Naive B cell (primary cell): ENCODE data around the gene SORBS2. TPM values are rescaled to one million over a fixed set of nuclear protein-coding genes. Genes with fewer than 3 reads are reported as not detected.
"Not testable (repeated sequence)": the region's sequence is repeated elsewhere in the genome, so short reads cannot be mapped to it uniquely, and the experiment has no call there.

ENCODE experiments used
- ATAC-seq, 2 donors: fragments of 150-1000 bp; cut with Tn5 transposase; 2 replicates each; pipeline ENCODE4 v1.10.0; 2021; ENCODE audit warnings: low read depth in 2 of 2, mild to moderate bottlenecking in 2 of 2, moderate library complexity in 2 of 2
- DNase-seq: peaks from one replicate; pipeline ENCODE4 v3.0.0; 2022
- H3K27ac Mint-ChIP-seq, 6 donors: one replicate each; pipeline ENCODE4 v1.8.0; 2020 to 2022; ENCODE audit warnings: mild to moderate bottlenecking in 6 of 6, mixed read lengths in 6 of 6, moderate library complexity in 5 of 6, inconsistent platforms in 2 of 6
- H3K27me3 Mint-ChIP-seq, 3 donors: one replicate each; pipeline ENCODE4 v1.8.0; 2021 to 2022; ENCODE audit warnings: mixed read lengths in 3 of 3, mild to moderate bottlenecking in 1 of 3
- H3K36me3 Mint-ChIP-seq, 2 donors: one replicate each; pipeline ENCODE4 v1.8.0; 2020 to 2022; ENCODE audit warnings: mixed read lengths in 2 of 2, inconsistent platforms in 1 of 2, mild to moderate bottlenecking in 1 of 2
- H3K4me1 Mint-ChIP-seq, 3 donors: one replicate each; pipeline ENCODE4 v1.8.0; 2020 to 2022; ENCODE audit warnings: mixed read lengths in 3 of 3, inconsistent platforms in 1 of 3, mild to moderate bottlenecking in 1 of 3, moderate library complexity in 1 of 3
- H3K4me3 Mint-ChIP-seq, 8 donors: one replicate each; pipeline ENCODE4 v1.8.0; 2020 to 2022; ENCODE audit warnings: mild to moderate bottlenecking in 8 of 8, mixed read lengths in 8 of 8, moderate library complexity in 8 of 8, inconsistent platforms in 2 of 8
- H3K9me3 Mint-ChIP-seq, 7 donors: one replicate each; pipeline ENCODE4 v1.8.0; 2020 to 2022; ENCODE audit warnings: mixed read lengths in 7 of 7, mild to moderate bottlenecking in 5 of 7, inconsistent platforms in 2 of 7, moderate library complexity in 1 of 7
- polyA plus RNA-seq, 6 donors: library from polyadenylated mRNA; unstranded; fragments of 300-500 nt; fragmentation: Illumina TruSeq; gene quantifications; one replicate each; pipeline ENCODE4 v1.2.3, GENCODE V29; 2021; ENCODE audit warnings: low read depth in 6 of 6

Gene SORBS2
- polyA plus RNA-seq, 6 donors from 2014 or later: not detected

DNA sequence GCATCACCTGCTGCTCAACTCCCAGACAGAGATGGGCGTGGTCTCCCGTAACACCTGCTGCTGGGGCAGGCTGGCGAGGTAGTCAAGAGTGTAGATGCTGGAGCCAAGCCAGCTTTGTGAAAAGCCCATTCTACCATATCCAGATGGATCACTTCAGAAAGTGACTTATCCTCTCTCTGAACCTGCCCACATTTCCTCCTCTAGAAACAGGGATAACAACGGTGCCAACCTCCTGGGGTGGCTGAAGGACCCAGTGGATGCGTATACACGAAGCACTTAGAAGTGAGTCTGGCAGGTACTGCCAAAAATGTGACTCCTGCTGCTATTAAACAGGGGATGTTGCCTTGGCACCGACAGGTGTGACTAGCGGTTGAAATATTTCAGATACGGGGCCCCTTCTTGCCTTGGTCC is 95.8 kb downstream of the SORBS2 start:
- Mint-ChIP-seq H3K4me3 (no peak overlapping the region), H3K27me3 (peaks cover 6 to 28% (median 15%) of the 10 kb centered on the region in 3 donors), H3K9me3 (peaks cover 0 to 4% (median 0%) of the 10 kb centered on the region in 7 donors), H3K36me3 (peaks cover 0 to 7% of the 10 kb centered on the region in 2 donors), H3K4me1 (no peaks in the 10 kb centered on the region), H3K27ac (no peak overlapping the region)
- ATAC-seq (no peak), DNase-seq (no peak)

DNA sequence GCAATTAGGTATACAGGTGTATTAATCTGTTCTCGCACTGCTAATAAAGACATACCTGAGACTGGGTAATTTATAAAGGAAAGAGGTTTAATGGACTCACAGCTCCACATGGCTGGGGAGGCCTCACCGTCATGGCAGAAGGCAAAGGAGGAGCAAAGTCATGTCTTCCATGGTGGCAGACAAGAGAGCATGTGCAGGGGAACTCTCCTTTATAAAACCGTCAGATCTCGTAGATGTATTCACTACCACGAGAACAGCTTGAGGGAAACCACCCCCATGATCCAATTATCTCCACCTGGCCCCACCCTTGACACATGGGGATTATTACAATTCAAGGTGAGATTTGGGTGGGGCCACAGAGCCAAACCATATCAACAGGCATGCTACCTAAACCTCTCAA is 97.5 kb downstream of the SORBS2 start:
- not testable (repeated sequence) for H3K4me1 Mint-ChIP-seq, H3K27ac Mint-ChIP-seq, H3K9me3 Mint-ChIP-seq, H3K4me3 Mint-ChIP-seq, ATAC-seq, H3K36me3 Mint-ChIP-seq, DNase-seq
- H3K27me3 Mint-ChIP-seq: peaks cover 10 to 28% (median 23%) of the 10 kb centered on the region in 3 donors

DNA sequence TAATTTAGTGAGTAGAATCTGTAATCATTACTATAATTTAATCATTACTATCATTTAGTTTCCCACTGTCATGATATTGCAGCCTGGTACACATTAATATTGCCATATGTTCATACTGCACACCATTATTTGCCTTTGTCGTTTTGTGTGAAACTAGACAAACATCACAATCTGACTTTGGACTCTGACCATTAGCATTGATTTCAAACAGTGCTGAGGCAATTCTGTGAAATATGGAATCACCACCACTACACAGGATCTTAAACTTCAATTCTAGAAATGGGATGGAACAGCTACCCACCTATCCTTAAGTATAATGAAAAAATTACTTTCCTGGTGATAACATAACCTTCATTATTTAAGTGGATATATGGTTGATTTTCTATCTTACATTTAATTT is 98.3 kb downstream of the SORBS2 start:
- H3K4me1 Mint-ChIP-seq: no peaks in the 10 kb centered on the region
- no peak for ATAC-seq
- no peak overlapping the region for H3K27ac Mint-ChIP-seq

DNA sequence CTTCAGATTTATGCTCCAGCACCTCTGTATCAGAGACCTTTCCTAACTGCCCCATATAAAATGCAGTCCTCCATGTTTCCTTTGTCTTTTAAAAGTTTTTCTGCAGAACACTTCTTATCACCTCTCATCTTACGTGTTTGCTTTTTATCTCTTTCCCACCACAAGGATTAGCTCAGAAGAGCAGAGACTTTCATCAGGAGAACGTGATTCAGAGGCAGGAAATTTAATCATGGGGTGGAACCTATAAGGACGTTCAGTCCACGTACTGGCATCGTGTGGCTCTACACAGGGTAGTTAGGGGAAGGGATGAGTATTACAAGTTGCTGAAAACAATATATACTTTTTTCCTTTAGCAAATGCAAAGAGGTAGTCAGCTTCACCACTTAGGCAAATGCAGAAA is 98.7 kb downstream of the SORBS2 start:
- Mint-ChIP-seq H3K9me3 (peaks cover 0 to 3% (median 0%) of the 10 kb centered on the region in 7 donors), H3K27ac (no peak overlapping the region), H3K4me3 (no peak overlapping the region), H3K36me3 (peaks cover 0 to 7% of the 10 kb centered on the region in 2 donors), H3K27me3 (peaks cover 10 to 28% (median 23%) of the 10 kb centered on the region in 3 donors), H3K4me1 (no peaks in the 10 kb centered on the region)
- ATAC-seq (no peak), DNase-seq (no peak)

More for the DNA sequence above, 98.3 kb downstream of the SORBS2 start:
- H3K9me3 Mint-ChIP-seq: peaks cover 0 to 3% (median 0%) of the 10 kb centered on the region in 7 donors
- H3K36me3 Mint-ChIP-seq: peaks cover 0 to 7% of the 10 kb centered on the region in 2 donors
- no peak for DNase-seq
- H3K27me3 Mint-ChIP-seq: peaks cover 10 to 28% (median 23%) of the 10 kb centered on the region in 3 donors
- no peak overlapping the region for H3K4me3 Mint-ChIP-seq

DNA sequence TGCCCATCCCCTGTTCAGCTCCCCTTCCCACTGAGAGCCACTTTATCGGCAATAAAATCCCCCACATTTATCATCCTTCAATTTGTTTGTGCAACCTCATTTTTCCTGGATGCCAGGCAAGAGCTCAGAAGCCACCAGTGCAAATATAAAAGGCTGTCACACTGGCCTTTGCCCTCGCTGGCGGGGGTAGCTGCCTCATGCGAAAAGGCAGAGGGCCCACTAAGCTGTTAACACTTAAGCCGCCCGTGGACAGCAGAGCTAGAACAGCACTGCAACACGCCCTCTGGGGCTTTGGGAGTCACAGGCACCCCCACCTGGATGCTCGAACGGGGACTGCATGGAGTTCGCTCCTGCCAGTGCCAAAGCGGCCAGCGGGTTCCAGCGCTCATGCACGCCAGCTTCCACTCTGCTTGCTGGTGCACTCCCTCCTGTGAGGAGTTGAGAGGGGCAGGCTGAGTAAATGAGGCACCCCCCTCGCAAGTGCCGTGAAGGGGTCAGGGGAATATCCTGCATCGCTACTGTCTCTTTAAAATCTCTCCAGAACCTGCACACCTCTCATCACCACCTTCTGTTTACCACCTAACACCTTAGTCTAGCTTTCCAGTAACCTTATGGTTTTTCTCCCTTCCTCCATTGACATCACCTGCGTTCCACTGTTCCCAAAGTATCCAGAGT is 99.5 kb downstream of the SORBS2 start:
- H3K27ac Mint-ChIP-seq: no peak overlapping the region
- no peak overlapping the region for H3K4me3 Mint-ChIP-seq
- peaks cover 10 to 28% (median 23%) of the 10 kb centered on the region in 3 donors for H3K27me3 Mint-ChIP-seq
- DNase-seq (no peak), ATAC-seq (no peak)
- peaks cover 0 to 7% of the 10 kb centered on the region in 2 donors for H3K36me3 Mint-ChIP-seq
- H3K4me1 Mint-ChIP-seq: no peaks in the 10 kb centered on the region
- peaks cover 0 to 3% (median 0%) of the 10 kb centered on the region in 7 donors for H3K9me3 Mint-ChIP-seq

DNA sequence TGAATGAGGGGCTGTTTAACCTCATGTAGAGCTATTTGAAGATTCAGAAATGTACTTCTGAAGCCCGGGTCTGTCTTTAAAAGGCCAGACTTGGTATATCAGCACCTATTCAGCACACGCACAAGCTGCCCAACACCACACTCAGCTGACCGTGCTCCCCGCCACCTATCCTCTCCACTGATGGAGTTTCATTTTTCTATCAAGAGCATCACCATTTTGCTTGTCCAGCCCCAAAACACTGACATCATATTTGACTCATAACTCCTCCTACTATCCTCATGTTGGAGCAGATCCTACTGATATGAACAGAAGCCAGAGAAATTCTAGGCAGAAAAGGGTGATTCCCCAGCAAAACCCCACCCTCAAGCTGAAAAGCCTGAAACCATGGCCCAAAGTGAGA is 100.3 kb downstream of the SORBS2 start:
- Mint-ChIP-seq H3K36me3 (peaks cover 0 to 7% of the 10 kb centered on the region in 2 donors), H3K4me3 (no peak overlapping the region), H3K27ac (no peak overlapping the region), H3K9me3 (peaks cover 0 to 3% (median 0%) of the 10 kb centered on the region in 7 donors), H3K27me3 (peaks cover 10 to 28% (median 23%) of the 10 kb centered on the region in 3 donors), H3K4me1 (no peaks in the 10 kb centered on the region)
- no peak for ATAC-seq
- no peak for DNase-seq

DNA sequence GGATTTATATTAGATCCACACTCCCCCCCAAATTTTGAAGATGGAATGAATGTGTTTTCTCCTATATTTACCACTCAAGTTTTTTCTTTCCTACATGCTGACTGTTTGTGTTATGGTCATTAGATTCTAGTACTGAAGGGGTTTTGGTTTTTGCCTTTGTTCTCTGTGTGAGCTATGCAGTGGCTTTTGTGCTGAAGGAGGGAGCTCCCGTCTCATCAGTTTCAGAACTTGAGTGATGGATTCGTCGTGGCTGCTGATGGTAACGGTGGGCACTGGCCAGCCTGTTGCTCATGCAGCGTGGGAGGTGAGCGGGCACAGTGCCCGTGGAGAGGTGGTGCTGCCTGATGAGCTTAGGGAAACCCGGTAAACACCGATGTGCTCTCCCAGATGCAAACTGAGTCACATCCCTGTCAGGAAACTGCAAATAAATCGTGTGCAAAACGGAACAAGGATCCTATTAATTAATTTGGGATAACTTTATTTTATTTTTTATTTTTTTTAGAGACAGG is 101.5 kb downstream of the SORBS2 start:
- H3K9me3 Mint-ChIP-seq: peaks cover 0 to 10% (median 0%) of the 10 kb centered on the region in 7 donors
- no peak for ATAC-seq
- H3K36me3 Mint-ChIP-seq: peaks cover 0 to 7% of the 10 kb centered on the region in 2 donors
- H3K4me1 Mint-ChIP-seq: no peaks in the 10 kb centered on the region
- peak overlapping the region in 1 of 6 donors; percentile 6 for H3K27ac Mint-ChIP-seq
- no peak for DNase-seq
- H3K27me3 Mint-ChIP-seq: peaks cover 10 to 28% (median 23%) of the 10 kb centered on the region in 3 donors
- no peak overlapping the region for H3K4me3 Mint-ChIP-seq

DNA sequence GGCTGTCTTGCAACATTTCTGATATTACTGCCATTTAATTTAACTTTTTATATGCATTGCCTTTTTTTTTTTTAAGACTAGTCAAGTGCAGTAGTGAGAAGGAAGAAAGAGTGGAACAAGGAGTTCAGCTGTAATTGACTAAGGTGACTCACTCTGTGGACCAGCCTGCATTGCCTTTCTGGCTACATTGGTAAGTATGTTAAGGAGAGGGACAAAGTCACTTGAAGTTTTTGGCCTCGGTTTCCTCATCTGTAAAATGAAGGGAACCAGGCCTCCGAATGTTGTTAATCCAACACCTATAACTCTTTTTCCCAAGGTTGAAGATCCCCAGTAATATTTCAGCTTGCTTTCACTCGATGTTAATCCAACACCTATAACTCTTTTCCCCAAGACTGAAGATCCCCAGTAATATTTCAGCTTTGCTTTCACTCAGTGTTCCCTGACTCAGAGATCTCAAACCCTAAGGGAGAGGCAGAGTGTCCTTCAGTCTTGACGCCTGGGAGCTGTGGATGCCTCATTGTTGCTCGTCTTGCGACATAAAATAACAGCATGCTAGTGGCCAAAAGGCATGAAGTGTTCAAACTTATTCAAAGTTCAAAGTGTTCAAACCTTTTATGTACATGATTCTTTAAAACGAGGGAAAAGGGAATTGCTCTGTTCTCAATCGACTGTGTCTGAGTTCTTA is 102.0 kb downstream of the SORBS2 start:
- peaks cover 0 to 7% of the 10 kb centered on the region in 2 donors for H3K36me3 Mint-ChIP-seq
- H3K27ac Mint-ChIP-seq: no peak overlapping the region
- no peaks in the 10 kb centered on the region for H3K4me1 Mint-ChIP-seq
- peaks cover 10 to 28% (median 23%) of the 10 kb centered on the region in 3 donors for H3K27me3 Mint-ChIP-seq
- no peak for DNase-seq
- peaks cover 0 to 12% (median 0%) of the 10 kb centered on the region in 7 donors for H3K9me3 Mint-ChIP-seq
- no peak overlapping the region for H3K4me3 Mint-ChIP-seq
- ATAC-seq: no peak

DNA sequence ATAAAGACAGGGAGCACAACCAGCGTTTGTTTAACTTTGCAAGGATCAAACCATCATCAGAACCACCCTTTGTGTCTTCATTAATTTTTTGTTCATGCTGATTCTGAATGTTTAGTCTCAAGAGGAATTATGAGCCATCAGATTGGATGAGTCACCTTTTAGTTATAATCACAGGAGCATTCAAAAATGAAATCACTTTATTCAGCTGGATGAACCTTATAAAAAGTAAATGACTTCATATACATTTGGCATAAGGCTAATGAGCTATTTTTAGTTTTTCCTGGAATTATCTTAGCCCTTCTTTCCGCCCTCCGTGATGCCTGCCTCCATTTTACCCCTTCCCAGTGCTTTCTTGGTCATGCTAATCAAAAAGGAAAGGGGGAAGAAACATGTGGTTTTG is 103.6 kb downstream of the SORBS2 start:
- no peak overlapping the region for H3K4me3 Mint-ChIP-seq
- DNase-seq (no peak), ATAC-seq (no peak)
- peaks cover 14 to 18% (median 15%) of the 10 kb centered on the region in 3 donors for H3K27me3 Mint-ChIP-seq
- no peaks in the 10 kb centered on the region for H3K4me1 Mint-ChIP-seq
- H3K27ac Mint-ChIP-seq: no peak overlapping the region
- H3K9me3 Mint-ChIP-seq: peaks cover 0 to 17% (median 0%) of the 10 kb centered on the region in 7 donors
- H3K36me3 Mint-ChIP-seq: peaks cover 0 to 7% of the 10 kb centered on the region in 2 donors

DNA sequence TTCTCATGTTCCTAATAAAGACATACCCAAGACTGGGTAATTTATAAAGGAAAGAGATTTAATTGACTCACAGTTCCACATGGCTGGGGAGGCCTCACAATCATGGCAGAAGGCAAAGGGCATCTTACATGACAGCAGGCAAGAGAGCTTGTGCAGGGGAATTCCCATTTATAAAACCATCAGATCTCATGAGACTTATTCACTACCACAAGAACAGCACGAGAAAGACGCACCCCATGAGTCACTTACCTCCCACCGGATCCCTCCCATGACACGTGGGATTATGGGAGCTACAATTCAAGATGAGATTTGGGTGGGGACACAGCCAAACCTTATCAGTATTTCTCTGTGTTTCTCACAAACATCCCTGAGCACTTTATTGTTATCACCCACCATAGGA is 104.4 kb downstream of the SORBS2 start:
- not testable (repeated sequence) for H3K36me3 Mint-ChIP-seq, DNase-seq, H3K4me1 Mint-ChIP-seq, ATAC-seq, H3K27ac Mint-ChIP-seq
- Mint-ChIP-seq H3K27me3 (peaks cover 8 to 10% (median 9%) of the 10 kb centered on the region in 3 donors), H3K9me3 (peaks cover 0 to 17% (median 0%) of the 10 kb centered on the region in 7 donors), H3K4me3 (peak overlapping the region in 1 of 8 donors; percentile 50)

DNA sequence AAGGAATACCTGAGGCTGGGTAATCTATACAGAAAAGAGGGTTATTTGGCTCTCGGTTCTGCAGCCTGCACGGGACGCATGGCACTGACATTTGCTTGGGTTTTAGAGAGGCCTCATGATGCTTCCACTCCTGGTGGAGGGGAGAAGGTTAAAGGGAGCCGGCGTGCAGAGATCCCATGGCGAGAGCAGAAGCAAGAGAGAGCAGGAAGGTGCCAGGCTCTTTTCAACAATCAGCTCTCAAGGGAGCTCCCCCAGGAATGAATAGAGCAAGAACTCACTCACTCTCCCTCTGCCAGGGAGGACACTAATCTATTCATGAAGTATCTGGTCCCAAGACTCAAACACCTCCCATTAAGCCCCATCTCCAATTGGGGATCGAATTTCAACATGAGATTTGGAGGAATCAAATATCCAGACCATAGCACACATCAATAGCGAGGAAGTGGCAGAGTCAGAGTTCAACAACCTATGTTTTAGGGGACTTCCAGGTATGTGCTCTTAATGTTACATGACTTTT is 109.8 kb downstream of the SORBS2 start:
- H3K4me1 Mint-ChIP-seq: no peaks in the 10 kb centered on the region
- H3K27ac Mint-ChIP-seq: no peak overlapping the region
- no peak overlapping the region for H3K4me3 Mint-ChIP-seq
- no peak for DNase-seq
- peaks cover 0 to 17% (median 4%) of the 10 kb centered on the region in 7 donors for H3K9me3 Mint-ChIP-seq
- no peaks in the 10 kb centered on the region for H3K36me3 Mint-ChIP-seq
- H3K27me3 Mint-ChIP-seq: peaks cover 0 to 17% (median 14%) of the 10 kb centered on the region in 3 donors
- ATAC-seq: no peak

DNA sequence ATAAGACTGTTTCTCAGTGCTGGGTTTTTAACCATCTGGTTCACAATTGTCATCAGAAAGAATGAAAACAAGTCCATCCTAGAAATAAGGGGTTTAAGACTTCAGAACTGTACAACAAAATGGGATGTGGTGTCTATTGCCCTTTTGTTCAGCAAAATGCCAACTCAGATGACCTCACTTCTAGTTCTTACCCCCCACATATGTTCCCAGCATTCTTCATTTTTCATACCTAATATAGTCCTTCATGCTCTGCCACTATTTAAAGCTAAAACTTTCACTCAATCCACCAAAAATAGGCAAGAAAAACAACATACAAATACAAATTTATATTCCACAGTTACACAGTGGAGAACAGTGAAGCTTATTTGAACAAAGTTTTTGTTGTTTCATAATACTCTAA is 111.4 kb downstream of the SORBS2 start:
- Mint-ChIP-seq H3K36me3 (no peaks in the 10 kb centered on the region), H3K4me1 (no peaks in the 10 kb centered on the region), H3K9me3 (peaks cover 0 to 8% (median 4%) of the 10 kb centered on the region in 7 donors), H3K27me3 (peaks cover 0 to 17% (median 14%) of the 10 kb centered on the region in 3 donors), H3K27ac (no peak overlapping the region), H3K4me3 (no peak overlapping the region)
- DNase-seq (no peak), ATAC-seq (no peak)

DNA sequence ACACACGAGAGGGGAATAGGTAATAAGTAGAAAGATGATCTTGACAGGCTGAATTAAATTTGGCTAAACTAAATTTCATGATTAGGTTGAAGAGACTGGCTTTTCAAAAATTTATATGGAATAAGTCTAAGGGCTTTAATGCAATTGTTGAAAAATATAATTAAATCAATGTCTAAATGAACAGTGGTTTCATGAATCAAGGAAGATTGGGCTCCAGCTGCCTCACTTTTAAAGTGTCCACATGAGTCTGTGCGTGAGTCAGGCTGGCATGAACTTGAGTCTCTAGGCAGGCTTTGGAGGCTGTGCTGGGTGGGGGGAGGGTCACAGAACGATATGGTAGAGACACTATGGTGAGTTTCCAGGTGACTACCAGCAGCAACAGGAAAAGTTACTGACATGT is 111.9 kb downstream of the SORBS2 start:
- peaks cover 0 to 17% (median 14%) of the 10 kb centered on the region in 3 donors for H3K27me3 Mint-ChIP-seq
- ATAC-seq (no peak), DNase-seq (no peak)
- H3K4me3 Mint-ChIP-seq: no peak overlapping the region
- peaks cover 0 to 8% (median 4%) of the 10 kb centered on the region in 7 donors for H3K9me3 Mint-ChIP-seq
- no peaks in the 10 kb centered on the region for H3K4me1 Mint-ChIP-seq
- H3K27ac Mint-ChIP-seq: no peak overlapping the region
- no peaks in the 10 kb centered on the region for H3K36me3 Mint-ChIP-seq
